GM18526 (cell line): ENCODE measurements around the gene CDH13.

Source experiments
- POLR2A ChIP-seq: IDR thresholded peaks from 3 replicates; pipeline ENCODE4 v1.6.1; 2011; ENCODE audit not compliant: insufficient read length; ENCODE audit errors: extremely low read depth

Gene CDH13

GRCh38 chr16:82732461-82732860 is 105.7 kb downstream of the CDH13 start:
- TF ChIP-seq POLR2A = no peak

DNA sequence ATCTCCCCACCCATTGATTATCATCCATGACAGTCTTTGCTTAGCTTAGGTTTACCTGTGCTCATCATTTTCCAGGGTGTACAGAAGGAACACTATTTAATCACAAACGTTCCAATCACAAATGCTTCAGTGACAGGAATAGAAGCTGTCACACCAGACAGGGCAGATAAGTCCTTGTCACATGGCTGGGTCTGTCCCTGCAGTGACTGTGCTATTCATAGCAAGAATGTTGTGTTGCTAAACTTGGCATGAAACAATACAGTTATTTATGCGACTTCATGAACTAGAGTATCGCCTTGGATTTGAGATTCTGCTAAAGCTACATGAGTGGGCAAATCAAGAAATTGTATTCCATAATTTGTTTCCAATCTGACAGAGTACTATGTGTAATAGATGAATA is 108.4 kb downstream of the CDH13 start:
- TF ChIP-seq POLR2A = no peak

DNA sequence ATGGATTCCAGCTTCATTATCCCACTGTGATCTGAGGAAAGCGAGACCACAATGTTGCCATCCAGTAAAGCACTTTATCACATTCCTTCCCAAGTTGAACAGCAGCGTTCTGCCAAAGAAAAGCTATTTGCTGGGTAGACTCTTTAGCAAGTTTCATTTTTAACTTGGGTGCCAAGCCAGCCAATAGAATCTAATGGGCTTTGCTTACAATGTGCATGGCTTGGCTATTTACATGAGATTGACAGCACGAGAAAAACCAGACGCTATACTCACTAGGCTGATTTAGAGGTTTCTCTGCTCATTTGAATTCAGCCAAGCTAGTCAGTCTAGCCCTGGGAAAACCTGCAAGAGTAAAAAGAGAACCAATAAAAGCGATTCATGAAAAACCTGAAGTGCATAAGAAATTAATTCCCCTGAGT is 108.9 kb downstream of the CDH13 start:
- no peak for TF ChIP-seq POLR2A

DNA sequence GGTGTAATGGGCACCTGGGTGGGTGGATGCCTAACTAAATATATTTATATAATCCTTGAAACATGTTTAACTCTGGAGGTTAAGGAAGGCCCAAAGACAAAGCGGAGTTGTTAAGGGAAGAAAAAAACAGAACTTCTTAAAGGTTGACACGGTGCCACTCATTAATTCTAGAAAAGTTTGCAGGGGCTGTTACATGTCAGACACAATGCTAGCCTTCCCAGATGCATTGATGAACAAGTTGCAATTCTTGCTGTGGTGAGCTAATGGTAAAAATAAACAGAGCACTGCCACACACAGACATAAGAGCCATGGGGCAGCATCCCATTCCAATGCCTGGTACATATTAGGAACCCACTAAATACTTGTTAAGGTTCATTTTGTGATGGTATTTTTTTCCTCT is 109.5 kb downstream of the CDH13 start:
- no peak for TF ChIP-seq POLR2A

- TF ChIP-seq POLR2A = no peak
These were observed 111.9 kb downstream of the CDH13 start for GRCh38 chr16:82738699-82739098.

DNA sequence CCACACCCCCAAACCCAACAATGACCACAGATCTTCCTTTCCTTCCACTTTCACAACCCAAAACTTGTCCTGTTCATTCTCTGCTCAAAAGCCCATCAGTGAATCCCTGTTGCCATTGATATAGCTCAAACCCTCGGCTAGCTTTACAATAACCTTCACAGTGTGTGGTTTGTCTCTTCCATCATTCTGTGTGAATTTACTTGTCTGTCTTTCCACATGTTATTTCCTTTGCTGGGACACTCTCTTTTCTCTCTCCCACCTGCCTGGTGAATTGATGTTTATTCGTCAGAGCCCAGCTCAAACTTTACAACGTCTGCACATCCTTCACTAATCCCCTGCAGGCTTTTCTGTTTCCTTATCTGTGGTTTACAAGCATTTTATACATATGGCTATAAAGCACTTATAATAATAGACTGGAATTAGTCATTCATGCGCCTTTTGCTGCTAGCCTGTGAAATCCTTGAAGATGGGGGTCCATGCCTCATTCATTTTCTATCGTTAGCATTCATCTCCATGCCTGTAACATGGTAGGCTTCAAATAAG is 114.4 kb downstream of the CDH13 start:
- TF ChIP-seq POLR2A = no peak

DNA sequence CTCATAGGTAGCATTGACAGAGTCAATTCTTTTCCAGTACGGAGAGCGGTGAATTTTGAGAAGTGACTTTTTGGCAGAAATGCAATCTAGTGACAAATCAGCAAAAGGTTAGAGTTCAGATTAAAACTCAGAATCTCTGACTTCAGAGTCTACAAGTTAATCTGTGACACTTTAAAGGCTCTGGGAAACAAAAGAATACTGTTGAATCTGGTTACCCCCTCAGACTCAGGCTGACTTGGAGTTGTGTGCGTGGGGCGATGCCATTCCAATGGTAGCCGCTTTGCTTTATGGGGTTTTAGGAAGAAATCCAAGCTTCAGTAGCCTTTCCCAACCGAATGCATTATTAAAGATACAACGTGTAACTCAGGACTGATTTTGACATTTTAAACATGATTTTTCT is 118.2 kb downstream of the CDH13 start:
- TF ChIP-seq POLR2A = no peak

- no peak for TF ChIP-seq POLR2A
These were observed 121.3 kb downstream of the CDH13 start for GRCh38 chr16:82748026-82748425.

GRCh38 chr16:82750068-82750467 is 123.3 kb downstream of the CDH13 start:
- TF ChIP-seq POLR2A = no peak

GRCh38 chr16:82751020-82751419 is 124.3 kb downstream of the CDH13 start:
- no peak for TF ChIP-seq POLR2A

DNA sequence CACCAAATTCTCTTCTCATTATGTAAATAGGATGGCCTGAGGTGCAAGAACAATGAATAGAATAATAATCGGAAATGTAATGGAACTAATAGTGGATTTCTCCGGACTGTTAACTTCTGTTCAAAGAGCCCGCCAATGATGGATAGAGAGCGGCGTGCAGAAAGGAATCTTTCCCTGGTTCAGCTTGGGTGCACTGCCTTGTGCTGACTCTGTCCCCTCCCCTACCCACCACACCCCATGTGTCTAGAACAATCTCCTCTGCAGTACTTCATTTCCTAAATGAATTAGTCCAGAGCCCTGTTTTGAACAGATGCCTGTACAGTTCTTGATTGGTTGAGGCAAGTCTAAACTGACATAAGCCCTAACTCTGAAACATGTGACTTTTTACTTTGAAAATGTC is 125.4 kb downstream of the CDH13 start:
- TF ChIP-seq POLR2A = no peak

DNA sequence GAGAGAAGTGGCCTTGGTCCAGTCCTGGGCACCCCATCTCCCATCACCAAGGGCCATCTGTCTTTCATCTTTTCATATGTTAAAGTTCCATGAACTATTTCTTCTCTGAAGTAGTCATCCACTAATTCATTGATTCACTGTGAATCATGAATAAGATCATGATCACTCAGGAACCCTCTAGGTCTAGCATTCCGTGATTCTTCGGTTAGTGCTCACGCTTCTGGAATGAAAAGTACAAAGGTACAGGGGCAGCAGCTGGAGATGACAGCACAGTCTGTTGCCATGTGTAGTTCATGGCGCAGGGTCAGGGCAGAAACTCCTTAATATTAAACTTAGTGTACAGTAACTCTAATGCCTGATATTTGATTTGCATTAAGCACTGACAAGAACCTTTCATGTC is 127.1 kb downstream of the CDH13 start:
- TF ChIP-seq POLR2A = no peak

GRCh38 chr16:82754716-82755513 is 128.1 kb downstream of the CDH13 start:
- no peak for TF ChIP-seq POLR2A

DNA sequence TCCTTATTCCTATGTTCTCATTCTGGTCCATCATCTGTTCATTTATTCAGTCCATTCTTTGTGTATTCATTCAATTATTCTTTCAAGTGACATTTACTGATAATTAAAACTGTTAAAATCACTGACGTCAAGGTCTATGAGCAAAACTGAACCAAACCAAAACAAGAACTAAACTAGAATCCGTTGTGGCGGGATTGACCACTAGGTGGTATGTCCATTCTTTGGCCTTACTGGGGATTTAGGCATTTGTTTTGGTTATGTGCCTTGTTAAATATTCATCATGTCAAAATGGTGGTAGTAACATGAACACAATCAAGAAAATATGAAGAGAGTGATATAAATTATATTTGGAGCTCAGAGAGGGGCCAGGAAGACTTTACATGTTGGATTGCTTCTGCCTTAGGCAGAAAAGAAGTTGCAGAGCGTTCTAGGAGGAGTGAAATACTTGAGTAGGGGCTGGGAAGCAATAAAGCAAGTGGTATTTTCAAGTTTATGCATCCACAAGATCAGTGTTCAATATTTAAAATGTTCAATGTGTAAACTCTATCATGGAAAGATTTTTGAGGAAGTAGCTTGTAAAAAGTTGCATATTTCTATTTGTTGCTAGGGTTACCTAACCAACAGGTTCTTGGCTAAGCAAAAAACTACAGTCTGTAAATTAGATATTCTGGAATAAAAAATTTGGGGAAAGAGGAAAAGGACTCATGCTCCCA is 129.0 kb downstream of the CDH13 start:
- TF ChIP-seq POLR2A = no peak

- no peak for TF ChIP-seq POLR2A
These were observed 129.5 kb downstream of the CDH13 start for GRCh38 chr16:82756283-82756599.

GRCh38 chr16:82758406-82758805 is 131.6 kb downstream of the CDH13 start:
- no peak for TF ChIP-seq POLR2A
